Activated CD4-positive, alpha-beta T cell treated with anti-CD3 and anti-CD28 coated beads, Interleukin-2, Interleukin-6, amounts not matched to agents 100 ng/mL and 50 ng/mL, durations not matched to agents 16 hours and 8 hours (primary cell): ENCODE data around the gene KLF7.

ENCODE experiments used
- DNase-seq: peaks from one replicate; pipeline ENCODE4 v3.0.0-alpha.2; 2020

The KLF7 gene

DNA sequence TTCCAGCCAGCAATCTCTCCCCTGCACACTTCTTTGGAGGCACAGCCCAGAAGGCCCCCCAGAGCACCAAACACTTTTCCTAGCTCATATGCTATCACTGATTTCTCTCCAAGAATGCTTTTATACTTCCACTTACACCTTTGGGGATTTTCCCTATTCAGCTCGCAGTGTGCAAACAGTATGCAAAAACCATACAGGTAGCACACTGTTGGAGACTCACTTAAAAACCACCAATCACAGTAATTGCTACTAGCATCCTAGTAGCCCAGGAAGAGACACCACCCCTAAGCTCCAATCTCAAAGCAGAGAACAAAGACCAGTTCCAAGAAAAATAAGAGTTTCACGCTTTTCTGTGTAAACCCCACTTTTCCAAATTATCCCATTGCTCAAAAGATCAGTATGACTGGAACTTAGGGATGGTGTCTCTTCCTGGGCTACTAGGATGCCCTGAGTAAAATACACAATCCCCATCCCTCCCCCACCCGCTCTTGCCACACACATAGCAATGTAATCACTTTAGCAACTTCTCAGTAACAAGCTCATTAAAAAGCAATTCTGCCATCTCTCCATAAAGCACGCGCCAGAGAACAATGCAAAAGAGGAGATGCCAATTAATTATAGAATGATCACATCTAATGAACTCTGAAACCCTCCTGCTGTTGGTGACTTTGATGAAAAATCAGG is 43.0 kb downstream of the KLF7 start:
- DNase-seq = no peak

- DNase-seq = no peak
These were observed 44.0 kb downstream of the KLF7 start for GRCh38 chr2:207121784-207122183.

DNA sequence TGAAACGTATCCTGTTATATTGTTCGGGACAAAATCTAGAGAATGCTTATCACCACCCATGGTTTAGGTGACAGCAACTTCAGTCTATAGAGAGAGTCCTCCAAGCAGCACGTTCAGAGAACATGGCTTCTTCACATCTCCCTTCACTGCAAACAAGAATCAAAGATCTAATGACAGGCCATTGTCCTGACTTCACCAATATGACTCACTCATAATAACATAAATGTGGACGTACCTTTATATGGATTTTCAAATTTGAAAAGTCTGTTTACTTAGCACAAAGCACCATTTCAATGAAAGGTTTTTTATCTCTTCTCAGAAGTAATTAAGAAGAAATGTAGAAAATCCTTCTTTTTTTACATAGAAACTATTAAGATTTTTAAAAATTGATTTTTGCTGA is 46.7 kb downstream of the KLF7 start:
- no peak for DNase-seq

- no peak for DNase-seq
These were observed 48.1 kb downstream of the KLF7 start for GRCh38 chr2:207117668-207118067.

GRCh38 chr2:207115715-207116364 is 49.9 kb downstream of the KLF7 start:
- DNase-seq = no peak

- no peak for DNase-seq
These were observed 52.3 kb downstream of the KLF7 start for GRCh38 chr2:207113414-207113813.

GRCh38 chr2:207112785-207113184 is 53.0 kb downstream of the KLF7 start:
- DNase-seq = no peak

DNA sequence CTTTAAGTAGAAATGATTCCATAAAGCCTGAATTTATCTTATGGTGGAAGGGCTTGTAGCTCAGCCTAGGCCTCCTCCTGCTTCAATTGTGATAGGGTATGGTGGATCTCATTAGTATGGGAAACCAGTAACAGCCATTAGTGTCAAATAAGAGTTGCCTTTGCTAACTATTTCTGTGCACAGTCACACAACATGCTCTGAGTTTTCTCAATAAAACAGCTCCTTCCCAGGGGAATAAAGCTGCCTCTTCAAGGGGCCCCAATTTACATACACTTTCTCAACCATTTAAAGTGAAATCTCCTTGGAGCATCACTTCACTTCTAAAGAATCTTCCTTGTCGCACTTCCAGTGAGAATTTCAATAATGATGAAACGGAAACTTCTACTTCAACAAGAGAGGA is 53.4 kb downstream of the KLF7 start:
- no peak for DNase-seq

DNA sequence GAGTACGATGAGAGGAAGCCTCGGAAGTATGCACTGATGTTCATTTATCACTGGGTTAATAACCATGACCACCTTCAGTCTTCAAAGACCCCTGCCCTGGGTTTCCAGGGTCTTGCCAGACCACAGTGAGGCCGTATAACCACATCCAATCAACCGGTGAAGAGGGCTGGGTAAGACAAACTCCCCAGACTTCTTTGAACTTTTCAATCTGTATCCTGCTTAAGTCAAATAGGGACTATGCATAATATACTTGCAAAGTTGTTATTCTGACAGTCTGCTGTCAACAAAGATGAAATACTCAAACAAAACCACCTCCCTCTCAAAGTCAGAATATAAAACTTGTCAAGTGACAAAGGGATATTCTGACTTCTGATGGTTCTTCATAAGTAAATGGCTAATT is 54.0 kb downstream of the KLF7 start:
- no peak for DNase-seq

DNA sequence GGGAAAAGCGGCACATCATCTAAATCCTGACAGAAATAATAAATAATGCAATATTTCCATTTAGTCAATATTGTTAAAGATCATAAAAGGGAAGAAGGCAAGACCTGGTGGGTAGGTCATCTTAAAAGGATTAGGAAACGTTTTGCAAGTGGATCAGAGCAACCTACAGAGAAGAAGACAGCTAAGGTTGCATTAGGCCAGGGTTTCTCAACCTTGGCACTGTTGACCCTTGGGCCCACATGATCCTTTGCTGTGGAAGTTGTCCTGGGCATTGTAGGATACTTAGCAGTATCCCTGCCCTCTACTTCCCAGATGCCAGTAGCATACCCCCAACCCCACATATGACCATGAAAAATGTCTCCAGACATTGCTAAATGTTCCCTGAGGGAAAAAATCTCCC is 55.0 kb downstream of the KLF7 start:
- DNase-seq = no peak

- DNase-seq = no peak
These were observed 55.4 kb downstream of the KLF7 start for GRCh38 chr2:207110310-207110709.

GRCh38 chr2:207109768-207110167 is 56.0 kb downstream of the KLF7 start:
- no peak for DNase-seq

DNA sequence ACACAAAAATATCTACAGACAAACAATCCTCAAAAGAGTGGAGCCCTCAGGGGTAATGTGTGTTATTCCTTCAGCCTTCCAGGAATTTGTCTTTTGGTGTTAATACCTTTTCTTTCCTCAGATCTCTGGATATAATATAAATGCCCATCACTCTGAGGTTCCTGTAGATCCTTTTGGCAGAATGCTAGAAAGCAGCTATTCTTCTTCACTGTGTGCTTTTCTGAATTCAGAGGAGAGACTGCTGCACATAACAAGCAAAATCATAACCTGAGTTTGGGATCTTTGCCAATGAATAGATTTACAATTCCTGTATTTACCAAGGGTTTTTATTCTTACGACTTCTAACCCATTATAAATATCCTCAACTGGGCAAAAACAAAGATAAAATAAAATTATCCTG is 57.3 kb downstream of the KLF7 start:
- no peak for DNase-seq

DNA sequence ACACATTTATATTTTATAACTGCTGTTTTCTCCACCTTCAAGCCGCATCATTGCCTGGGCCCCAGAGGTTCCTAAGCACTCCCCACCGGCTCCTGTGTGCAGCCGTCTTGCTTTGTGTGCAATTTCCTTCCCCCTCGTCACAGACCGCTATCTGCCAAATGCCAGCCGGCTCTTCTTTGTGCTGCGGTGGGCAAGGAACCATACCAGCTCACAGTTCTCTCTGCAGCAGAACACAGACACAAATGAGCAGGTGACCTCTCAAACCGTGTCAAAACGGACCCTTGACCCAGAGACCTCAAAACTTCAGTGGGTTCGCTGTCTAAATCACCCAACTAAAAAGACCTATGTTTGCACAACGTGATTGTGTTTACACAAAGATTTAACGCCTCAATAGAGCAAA is 58.2 kb downstream of the KLF7 start:
- no peak for DNase-seq

- DNase-seq = no peak
These were observed 58.6 kb downstream of the KLF7 start for GRCh38 chr2:207107131-207107530.

DNA sequence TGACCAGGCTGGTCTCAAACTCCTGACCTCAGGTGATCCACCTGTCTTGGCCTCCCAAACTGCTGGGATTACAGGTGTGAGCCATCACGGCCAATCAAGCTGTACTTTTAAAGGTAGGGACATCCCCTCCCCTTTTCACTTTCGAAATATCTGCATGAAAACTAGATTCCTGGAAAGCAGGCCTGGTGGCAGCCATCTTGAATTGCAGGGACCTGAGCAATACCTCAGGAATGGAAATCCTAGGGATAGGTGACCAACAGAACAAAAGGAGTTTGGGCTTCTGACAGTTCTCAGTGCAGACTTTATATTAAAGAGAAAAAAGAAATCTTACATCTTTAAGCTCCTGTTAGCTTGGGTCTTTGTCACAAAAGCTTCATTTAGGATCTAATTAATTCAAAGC is 62.6 kb downstream of the KLF7 start:
- DNase-seq = no peak

DNA sequence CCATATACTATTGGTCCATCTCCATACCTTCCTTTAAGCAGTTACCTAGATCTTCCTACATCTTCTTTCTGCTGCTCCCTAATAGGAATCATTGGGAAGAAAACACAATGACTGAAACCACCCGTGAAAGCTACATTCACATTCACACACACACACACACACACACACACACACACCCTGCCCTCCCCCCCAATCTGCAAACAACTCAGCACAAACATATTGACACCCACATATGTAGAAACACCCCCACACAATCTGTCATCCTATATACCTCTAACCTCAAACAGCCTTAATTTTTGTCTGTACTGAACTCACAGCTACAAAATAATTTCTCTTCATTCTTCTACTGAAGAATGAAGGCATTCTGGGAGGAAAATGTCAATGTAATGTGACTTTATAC is 63.8 kb downstream of the KLF7 start:
- no peak for DNase-seq

DNA sequence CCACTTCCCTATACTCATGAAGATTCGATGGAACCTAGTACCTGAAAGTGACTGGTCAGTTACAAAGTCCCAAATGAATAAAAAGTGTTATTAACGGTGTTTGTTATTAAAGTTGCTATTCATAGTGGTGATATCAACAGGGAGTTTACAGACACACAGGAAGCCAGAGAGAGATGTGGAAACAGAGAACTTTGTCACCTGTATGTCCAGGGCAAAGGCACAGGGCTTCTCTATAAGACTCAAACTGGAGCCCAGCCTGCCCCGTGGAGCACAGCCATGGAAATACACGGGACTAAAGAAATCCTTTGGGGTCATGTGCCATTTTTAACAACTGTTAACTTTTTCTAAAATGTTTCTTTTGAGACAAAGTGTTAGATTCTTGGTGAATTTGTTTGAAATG is 68.5 kb downstream of the KLF7 start:
- no peak for DNase-seq

DNA sequence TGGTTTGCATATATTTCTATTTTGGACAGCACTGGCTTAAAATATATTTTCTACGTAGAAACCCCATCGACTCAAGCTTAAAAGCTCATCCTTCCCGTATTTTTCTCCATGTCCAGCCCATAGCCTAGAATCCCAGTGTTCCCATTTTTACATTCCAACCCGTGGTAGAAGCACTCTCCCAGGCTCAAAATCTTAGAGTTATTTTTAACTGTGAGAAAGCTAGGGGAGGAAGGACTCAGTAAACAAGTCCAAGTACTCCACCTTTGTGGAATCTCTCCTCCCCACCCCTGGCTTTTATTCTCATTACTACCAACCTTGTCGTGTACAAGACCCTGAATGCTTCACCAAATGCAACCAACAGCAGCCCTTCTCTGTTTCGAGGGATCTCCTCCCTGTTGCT is 69.8 kb downstream of the KLF7 start:
- DNase-seq = no peak

GRCh38 chr2:207093234-207093633 is 72.5 kb downstream of the KLF7 start:
- no peak for DNase-seq

DNA sequence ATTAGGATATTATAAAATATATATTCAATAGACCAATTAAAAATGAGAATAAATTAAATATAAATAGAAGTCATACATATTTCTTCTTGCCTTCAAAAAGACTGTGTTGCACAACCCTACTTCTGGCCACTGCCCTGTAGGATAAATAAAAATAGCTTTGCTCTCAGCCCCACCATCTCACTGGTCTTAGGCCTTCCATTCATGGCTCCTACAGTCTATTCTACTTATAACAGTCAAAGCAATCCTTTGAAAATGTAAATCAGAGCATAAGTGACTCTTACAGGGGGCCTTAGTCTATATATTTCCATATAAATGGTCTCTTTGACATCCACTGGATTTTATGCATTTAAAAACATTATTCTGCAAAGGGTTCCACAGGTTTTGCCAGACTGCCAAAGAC is 72.9 kb downstream of the KLF7 start:
- DNase-seq = no peak

DNA sequence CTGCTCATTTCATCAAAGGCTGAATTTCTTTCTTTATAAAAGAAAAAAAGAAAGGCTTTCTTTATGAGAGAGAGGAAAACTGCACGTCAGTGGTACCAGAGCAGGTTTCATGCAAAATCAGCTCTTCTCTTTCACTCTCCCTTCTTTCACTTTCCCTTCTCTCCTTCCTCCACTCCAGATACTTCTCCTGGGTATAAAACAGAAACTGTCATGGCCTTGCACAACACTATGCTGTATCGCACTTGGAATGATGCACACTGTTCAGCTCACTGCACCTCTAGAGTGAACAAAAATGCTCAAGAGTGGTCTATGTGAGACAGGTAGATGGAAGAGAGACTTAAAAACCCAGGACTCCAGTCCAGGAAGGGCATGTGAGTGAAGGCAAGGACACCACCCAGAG is 73.8 kb downstream of the KLF7 start:
- DNase-seq = no peak

DNA sequence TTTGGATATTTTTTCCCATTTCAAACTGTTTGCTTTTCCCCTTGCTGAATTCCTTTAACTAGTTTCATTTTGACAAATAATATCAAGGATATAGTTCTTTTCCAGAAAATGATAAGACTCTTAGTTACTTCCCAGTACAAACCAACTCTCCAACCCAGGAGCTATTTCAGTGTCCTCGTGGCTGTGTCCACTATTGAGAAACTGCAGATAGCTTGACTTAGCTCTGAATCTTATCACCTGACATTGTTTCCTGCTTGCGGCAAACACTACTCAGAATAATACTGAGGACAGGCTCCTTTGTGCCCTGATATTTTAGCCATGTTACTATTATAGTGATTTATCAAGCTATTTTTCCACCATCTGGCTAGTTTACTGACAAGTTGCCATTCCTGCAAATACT is 74.6 kb downstream of the KLF7 start:
- DNase-seq = no peak

DNA sequence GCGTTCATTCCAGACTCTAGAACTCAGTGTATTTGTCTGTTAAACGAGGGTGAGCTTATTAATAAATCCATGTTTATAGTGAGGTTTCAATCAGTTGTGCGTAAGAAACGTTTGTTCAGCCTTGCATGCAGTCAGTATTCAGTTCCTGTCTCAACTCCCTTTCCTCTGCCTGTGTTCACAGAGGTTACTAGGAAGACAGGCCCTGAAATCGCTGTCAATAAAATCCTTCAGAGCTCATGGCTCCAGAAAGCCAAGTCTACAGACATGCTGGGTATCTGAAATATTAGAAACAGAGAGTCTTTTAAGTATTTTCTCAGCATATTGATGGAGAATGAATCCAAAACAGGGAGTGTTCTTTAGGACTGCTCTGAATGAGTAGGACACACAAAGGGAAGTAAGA is 75.4 kb downstream of the KLF7 start:
- no peak for DNase-seq

GRCh38 chr2:207088839-207089238 is 76.9 kb downstream of the KLF7 start:
- DNase-seq = no peak
